Activated naive CD8-positive, alpha-beta T cell treated with anti-CD3 and anti-CD28 coated beads, Interleukin-2, amount 50 U/mL, for 16 hours (primary cell): ENCODE results near the gene CHI3L2.
A peak's percentile ranks its signal among the peaks of the same experiment; 100 is the strongest.
"Not testable (repeated sequence)": the region's sequence is repeated elsewhere in the genome, so short reads cannot be mapped to it uniquely, and the experiment has no call there.

Experiments
- DNase-seq: peaks from one replicate; pipeline ENCODE4 v3.0.0-alpha.2; 2020; ENCODE audit warnings: low read depth, low spot score

Gene CHI3L2

GRCh38 chr1:111202366-111202706 lies 25.2 kb upstream of the CHI3L2 start:
- no peak for DNase-seq

DNA sequence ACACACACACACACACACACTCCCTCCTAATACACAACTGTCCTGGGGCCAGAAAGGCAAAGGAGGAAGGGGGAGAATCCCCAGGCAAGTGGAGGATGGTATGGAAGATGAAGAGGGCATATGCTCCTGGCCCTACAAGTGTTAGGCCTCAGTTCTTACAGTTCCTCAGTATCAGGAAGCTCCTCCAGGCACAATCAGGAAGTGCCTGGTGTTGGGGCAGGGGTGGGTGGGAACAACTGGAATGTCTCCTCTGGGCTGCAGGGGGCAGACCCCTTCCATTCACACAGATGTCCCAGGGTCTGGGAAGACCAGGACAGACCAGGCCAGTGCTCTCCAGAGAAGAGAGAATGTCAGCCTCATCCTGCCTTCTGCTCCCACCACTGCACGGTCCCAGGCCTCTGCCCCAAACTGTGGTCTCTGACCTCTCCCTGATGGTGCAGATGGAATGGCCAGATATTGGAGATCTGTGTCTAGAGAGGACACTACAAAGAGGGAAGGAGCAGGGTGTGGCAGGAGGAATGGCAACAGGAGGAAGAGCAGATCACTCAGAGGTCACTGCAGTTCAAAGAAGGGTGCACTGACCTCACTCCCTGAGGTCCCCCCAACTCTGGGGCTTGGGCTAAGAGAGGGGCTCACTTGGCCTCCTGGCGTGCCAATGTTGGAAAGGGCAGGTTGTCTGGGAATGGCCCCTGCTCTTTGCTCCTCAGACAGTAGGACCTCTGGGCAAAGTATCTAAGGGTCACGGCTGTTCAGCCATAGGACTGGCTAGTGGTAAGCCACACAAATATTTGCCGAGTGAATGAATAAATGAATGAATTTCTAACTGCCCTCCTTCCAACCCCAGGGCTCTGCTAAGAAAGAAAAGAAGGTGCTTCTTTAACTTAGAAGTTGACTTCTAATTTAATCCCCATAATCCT lies 24.5 kb upstream of the CHI3L2 start:
- no peak for DNase-seq

DNA sequence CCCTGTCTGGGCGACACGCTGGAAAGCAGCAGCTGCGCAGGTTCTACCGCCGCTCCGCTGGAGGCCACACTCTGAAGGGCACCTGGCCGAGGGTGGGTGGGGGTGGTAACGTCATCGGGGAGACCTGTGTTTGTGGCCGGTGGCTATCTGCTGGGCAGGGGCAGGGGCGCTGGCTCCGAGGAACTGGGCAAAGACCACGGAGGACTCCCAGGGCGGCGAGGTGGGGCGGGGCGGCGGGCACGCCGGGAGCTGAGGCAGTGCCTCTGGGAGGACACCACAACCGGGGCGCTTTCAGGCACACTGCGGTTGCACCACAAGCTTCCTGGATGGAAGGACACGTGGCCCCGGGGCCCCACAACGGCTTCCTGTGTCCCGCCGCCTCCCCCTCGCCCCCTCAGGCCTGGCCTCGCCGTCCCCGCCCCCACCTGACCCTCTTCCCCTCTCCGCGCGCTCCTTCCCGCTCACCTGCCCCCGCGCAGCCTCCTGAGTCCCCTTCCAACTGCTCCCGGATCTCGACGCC lies 23.8 kb upstream of the CHI3L2 start:
- peak; percentile 59 for DNase-seq

- DNase-seq = peak; percentile 24
These were observed 23.1 kb upstream of the CHI3L2 start for GRCh38 chr1:111204201-111204982.

DNA sequence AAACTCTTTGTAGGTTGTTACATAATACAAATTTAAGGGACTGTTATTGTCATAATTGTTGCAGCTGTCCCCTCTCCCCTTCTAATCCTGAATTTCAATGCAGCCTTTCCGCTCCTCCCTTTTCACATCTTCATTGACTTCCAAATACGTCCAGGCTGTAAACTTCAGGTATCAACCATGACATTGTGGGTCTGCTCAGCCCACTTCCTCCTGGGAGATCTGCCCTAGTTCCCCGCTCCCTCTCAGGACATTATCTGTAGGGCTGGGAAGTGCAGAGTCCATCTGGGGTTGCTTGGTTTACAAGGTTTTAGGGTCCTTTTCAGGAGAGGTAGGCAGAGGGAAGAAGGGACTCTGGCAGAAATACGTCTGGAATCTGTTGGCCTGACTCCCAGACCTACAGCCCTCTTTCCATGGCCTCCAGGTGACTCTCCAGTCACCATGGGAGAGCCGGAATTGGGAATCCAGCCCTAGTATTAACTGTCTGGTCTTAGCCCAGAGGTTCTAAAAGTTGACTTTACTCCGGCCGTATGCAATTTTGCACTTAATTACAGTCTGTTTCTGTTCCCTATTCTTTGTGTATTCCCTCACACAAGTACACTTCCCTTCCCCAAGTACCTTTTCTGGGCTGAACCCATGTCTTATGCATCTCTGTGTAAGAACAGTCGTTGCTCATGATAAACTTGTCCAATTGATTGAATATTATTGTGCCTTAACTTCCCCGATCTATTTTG lies 22.4 kb upstream of the CHI3L2 start:
- no peak for DNase-seq

DNA sequence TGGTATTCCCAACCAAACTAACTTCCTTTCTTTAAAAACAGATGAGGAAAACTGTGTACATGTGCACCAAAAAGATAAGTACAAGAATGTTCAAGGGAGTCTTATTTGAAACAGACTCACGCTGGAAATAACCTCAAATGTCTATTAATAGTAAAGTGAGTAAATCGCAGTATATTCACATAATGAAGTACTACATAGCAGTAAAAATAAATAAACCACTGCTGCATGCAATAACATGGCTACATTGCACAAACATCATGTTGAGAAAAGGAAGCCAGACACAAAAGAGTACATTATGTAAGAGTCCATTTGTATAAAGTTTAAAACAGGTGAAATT lies 21.8 kb upstream of the CHI3L2 start:
- no peak for DNase-seq

DNA sequence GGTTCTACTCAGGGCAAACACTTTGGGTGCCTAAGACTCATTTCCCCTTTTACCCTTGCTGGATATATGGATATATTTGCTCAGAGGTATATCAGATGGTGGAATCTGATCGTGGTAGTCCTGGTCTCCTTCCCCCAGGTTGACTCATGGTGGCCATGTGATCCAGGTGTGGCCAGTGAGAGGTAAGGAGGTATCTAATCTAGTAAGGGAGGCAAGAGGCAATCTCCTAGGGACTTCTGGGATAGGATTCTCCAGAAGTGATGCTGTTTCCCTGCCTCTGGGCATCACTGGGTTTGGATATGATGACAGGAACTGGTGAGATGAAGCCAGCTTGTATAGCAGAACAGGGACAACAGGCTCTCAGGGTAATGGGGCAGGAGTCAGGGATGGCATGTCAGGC lies 18.6 kb upstream of the CHI3L2 start:
- DNase-seq = no peak

- no peak for DNase-seq
These were observed 17.9 kb upstream of the CHI3L2 start for GRCh38 chr1:111209622-111210021.

DNA sequence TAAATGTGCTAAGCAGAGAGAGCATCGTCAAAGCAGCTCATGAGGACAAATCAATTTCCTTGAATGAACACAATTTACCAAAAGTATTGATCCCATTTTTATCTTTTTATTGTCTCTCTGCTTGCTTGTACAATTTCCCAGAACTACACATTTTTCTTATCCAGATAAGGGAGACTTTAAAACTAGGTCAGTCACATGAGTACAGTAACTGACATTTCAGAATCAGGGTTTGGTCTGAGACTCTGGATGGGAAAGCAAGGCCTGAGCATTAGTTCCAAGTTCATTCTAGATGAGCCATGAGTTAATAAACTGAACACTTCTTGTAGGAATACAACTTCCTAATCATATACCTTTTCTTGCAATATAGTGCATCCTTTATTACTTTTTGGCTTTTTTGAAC lies 15.6 kb upstream of the CHI3L2 start:
- DNase-seq = no peak

DNA sequence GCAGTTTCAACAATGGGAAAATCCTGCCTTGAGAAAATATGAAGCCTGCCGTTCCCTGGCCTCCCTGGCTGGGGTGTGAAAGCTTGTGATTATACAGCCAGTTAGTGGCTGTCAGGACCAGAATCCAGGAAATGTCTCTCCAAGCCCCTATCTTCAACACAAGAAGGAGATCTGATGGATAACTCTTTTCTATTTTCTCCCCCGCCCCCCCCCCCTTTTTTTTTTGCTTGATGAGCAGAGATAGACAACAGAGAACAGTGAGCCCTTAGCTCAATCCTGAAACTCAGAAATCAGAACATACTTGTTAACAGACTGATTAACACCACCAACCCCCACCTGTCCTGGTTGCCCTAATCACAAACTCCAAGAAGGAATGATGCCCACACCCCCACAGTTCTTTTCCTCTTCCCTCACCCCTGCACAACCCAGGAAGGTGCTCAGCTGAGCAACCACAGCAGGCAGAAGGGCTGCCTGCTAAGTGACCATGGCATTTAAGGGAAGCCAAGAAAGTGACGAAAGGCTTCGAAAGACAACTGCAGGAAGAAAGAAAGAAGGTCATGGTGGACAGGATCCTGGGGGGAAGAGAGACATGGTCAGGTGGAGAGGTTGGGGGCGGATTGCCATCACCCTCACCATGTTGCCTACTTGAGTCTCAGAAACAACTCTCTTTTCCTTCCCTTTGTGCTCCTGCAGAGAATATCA lies 14.7 kb upstream of the CHI3L2 start:
- DNase-seq = no peak

DNA sequence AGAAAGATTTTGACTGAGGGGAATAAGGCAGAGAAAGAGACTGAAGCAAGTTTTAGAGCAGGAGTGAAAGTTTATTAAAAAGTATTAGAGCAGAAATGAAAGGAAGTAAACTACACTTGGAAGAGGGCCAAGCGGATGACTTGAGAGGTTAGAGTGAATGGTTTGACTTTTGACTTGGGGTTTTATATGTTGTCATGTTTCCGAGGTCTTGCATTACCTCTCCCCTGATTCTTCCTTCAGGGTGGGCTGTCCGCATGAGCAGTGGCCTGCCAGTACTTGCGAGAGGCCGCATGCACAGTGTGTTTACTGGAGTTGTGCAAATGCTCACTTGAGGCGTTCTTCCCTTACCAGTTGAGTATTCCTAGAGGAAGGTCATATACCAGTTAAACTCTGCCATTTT lies 14.1 kb upstream of the CHI3L2 start:
- DNase-seq = no peak

DNA sequence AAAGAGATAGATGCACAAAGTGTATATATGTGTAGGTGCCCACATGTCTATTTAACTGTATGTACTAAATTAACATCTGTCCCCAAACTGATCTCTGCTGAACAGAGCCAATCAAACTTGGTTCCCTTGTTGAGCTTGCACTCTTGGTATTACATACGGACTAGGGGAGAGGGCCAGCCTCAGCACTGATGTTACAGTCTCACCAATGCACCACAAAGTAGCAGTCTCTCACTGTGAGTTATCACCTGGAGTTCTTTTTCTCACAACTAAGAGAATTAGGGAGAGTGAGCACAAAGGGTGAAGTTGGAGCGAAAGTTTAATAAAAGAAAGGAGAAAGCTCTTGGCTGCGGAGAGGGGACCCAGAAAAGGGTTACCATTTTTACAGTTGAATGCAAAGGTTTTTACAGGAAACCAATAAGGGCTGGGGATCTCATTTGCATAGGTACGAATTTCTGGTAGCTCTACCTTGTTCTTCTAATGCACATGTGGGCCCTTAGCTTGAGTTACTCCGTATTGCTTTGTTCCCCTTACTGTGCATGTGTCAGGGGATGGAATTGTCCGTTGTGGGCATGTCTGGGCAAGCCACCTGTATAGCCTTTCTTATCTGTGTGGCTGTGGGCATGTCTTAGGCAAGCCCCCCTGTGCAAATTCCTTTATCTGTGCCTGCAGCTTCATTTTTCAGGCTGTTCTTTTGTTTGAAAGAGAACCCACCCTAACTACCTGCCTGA lies 13.3 kb upstream of the CHI3L2 start:
- no peak for DNase-seq

DNA sequence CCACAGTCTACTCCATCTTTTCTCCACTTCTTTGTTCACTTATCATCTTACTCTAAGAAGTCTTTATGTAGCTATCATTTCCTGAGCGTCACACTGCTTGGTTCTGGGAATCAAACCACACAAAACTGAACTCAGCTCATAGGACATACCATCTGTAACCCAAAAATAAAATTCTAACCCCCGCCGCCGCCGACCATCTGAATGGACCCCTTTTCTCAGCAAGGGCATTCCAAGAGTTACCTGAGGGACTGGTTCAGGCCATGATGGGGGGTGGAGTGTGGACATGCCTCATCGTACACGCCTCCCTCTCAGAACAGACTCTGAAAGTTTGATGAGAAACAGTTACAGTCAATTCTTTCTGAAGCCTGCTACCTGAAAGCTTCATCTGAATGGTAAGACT lies 12.6 kb upstream of the CHI3L2 start:
- peak; percentile 33 for DNase-seq

- DNase-seq = not testable (repeated sequence)
These were observed 12.2 kb upstream of the CHI3L2 start for GRCh38 chr1:111215285-111215684.

DNA sequence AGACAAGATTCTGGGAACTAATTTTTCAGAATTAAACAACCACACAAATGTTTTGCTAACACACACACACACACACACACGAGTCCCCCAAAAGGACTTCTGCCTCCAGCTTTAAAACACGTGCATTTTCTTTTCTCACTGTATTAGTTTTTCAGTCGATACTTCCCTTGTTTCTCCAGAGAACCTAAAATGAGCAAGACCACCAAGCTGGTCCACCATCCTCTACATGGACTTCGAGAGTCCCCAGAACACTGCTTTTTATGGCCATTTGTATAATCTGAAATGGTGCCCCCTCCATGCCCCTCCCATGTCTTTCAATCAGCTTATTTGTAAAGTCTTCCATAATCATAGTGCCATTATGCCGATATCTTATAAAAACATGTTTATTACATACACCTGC lies 10.8 kb upstream of the CHI3L2 start:
- no peak for DNase-seq

DNA sequence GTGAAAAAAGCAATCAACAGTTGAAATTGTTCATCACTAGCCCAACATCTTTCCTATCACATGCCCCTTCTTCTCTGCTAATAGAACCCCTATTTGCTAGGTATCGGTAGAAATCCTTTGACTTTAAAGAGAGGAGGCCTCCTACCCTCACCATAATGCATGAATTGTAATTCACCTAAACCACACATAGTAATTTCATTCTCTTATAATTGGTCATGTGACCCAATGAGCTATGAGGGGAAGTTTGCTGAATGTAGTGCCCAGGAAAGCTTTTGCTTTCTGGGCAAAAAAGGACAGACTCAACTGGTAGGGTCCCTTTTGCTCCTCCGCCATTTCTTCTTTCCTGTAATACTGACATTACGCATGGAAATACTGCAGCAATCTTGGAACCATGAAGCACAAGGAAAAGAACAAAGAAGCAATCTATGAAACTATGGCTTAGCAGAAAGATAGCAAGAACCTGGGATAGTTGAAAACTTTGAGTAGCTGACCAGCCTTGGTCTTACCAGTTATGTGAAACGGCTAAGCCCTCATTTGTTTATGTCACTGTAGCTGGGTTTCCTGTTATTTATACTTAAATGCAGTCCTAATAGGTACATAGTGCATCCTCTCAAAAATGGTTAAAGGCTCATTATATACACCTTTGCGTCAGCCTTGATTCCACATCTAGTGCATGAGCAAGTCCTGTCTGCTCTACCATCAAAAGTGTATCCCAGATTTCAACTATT lies 10.2 kb upstream of the CHI3L2 start:
- DNase-seq = no peak

DNA sequence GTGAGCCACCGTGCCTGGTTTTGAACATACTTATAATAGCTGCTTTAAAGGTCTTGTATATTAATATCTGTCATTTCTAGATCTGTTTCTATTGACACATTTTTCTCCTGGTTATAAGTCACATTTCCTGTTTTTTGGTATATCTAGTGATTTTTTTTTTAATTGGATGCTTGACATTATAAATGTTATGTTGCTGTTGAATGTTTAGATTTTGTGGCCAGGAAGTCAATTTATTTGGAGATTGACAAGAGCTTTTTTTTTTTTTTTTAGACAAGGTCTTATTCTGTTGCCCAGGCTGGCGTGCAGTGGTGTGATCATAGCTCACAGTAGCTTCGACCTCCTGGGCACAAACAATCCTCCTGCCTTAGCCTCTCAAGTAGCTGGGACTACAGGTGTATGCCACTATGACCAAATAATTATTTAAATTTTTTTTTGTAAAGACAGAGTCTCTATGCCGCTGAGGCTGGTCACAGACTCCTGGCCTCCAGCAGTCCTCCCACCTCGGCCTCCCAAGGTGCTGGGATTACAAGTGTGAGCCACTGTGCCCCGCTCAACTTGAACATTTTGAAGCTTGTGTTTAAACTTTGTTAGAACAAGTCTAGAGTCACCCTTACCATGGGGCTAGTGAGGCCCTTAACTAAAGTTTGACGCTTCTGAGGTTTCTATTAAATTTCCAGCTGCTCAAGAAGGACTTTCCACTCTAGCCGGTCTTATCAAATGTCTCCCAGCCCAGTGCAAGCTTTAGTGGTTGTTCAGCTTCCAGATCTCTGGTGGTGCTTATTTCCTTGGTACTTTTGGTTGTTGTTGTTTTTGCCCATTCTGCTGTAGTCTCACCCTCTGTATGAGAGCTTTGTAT lies 8.6 kb upstream of the CHI3L2 start:
- DNase-seq = no peak

GRCh38 chr1:111219557-111220286 lies 7.8 kb upstream of the CHI3L2 start:
- DNase-seq = peak; percentile 40
